H54 (cell line): ENCODE data around the gene LIMCH1.
A peak's percentile ranks its signal among the peaks of the same experiment; 100 is the strongest.

Source experiments
- DNase-seq: peaks from one replicate; pipeline ENCODE4 v3.0.0; 2011; ENCODE audit warnings: low spot score, mixed read lengths; ENCODE audit not compliant: insufficient read length
- FAIRE-seq: peaks from 3 replicates; lab custom pipeline; 2011; peaks lifted over from hg19 to GRCh38; lab: Jason Lieb, UNC
- POLR2A ChIP-seq: IDR thresholded peaks from 2 replicates; pipeline ENCODE4 v1.6.1; 2011; ENCODE audit warnings: low read depth, mild to moderate bottlenecking, low read length

LIMCH1 gene

DNA sequence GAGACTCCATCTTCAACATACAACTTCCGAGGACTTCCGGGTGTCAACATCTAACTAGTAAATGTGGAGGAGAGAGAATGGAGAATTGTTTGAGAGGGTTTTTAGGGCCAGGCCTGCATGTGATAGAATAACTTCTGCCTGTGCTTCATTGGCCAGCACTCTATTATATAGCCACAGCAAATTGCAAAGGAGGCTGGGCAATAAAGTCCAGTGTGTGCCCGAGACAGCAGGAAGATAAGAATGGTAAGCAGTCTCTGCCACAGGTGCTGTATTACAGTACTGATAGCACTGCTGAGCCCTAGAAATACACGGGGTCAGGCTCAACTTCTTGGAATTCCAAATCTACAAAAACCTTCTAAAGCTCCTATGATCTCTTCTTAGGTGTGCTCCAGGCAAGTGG, 20.8 kb upstream of the LIMCH1 start:
- no peak for FAIRE-seq
- TF ChIP-seq POLR2A, result no peak
- no peak for DNase-seq

DNA sequence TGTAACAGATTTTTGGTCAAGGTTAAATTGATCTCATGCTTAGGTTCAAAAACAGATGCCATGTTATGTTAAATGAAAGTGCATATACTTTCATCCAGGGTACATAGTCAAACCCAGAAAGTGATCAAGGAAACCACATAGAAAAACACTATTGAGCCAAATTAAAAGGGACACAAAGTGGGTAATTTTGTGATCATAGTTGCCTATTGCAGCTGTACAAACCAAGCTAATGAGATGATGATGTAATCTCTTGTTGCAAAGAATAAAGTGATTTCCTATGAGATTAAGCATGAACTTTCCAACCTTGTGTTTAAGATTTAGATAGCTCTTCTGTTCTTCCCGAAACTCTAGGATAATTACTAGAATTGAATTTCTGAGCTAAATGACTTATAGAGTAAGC, 20.2 kb upstream of the LIMCH1 start:
- no peak for FAIRE-seq
- no peak for TF ChIP-seq POLR2A

GRCh38 chr4:41524425-41524824, 13.5 kb upstream of the LIMCH1 start:
- no peak for TF ChIP-seq POLR2A
- DNase-seq (no peak), FAIRE-seq (no peak)

More for the DNA sequence above, 20.2 kb upstream of the LIMCH1 start:
- DNase-seq, result no peak

GRCh38 chr4:41525129-41525528, 12.8 kb upstream of the LIMCH1 start:
- DNase-seq, result peak; percentile 15
- no peak for TF ChIP-seq POLR2A
- peak; percentile 97 for FAIRE-seq

DNA sequence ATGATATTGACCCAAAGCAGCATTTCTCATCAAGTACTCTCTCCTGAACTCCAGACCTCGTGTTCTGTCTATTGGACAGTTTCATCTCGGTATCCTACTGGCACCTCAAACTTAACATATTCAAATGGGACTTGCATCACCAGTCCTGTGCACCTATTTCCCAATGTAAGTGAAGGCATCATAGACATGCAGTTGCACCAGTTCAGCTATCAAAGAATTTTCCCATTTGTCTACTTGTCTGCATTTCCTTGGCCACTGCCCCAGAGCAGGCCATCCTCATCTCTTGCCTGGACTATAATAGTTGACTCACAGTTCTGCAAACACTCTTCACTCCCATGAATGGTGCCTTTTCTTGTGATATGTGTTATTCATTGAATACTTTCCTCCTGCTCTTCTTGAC, 11.3 kb upstream of the LIMCH1 start:
- DNase-seq (no peak), FAIRE-seq (no peak)
- no peak for TF ChIP-seq POLR2A

GRCh38 chr4:41528512-41529205, 9.3 kb upstream of the LIMCH1 start:
- TF ChIP-seq POLR2A, result no peak
- FAIRE-seq, result no peak
- DNase-seq, result no peak

- TF ChIP-seq POLR2A, result no peak
- DNase-seq (no peak), FAIRE-seq (no peak)
Observed at GRCh38 chr4:41530741-41531140, 7.2 kb upstream of the LIMCH1 start.

DNA sequence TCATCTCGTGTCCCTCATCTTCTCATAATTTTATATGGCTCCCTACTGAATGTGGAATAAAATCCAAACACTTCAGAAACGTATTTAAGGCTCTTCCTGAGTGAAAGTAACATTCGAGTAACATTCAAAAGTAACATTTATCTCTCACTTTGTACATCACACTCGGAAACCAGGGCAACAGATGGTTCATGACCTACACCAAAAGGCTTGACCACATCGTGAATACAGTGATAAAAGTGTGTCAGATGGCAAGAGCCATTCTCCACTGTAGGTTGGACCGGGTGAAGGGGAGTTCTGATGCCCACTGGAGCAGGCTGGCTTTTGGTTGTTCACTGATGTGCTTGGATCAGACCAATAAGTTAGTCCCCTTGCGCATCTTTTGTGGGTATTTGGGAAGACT, 5.6 kb upstream of the LIMCH1 start:
- TF ChIP-seq POLR2A, result no peak
- no peak for FAIRE-seq
- no peak for DNase-seq

DNA sequence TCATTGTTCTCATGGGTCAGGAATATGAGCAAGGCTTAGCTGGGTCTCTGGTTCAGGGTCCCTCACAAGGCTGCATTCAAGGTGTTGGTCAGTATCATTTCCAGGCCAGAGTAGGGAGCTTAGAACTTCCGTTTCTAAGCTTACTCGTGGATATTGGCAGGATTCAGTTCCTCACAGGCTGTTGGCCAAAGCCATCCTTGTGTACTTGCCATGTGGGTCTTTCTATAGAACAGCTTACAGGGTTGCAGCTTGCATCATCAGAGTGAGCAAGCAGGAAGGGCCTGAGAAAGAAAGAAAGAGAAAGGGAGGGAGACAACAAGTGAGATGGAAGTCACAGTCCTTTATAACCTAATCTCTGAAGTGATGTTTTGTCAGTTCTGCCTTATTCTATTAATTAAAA, 5.1 kb upstream of the LIMCH1 start:
- TF ChIP-seq POLR2A, result no peak
- DNase-seq, result no peak
- no peak for FAIRE-seq

DNA sequence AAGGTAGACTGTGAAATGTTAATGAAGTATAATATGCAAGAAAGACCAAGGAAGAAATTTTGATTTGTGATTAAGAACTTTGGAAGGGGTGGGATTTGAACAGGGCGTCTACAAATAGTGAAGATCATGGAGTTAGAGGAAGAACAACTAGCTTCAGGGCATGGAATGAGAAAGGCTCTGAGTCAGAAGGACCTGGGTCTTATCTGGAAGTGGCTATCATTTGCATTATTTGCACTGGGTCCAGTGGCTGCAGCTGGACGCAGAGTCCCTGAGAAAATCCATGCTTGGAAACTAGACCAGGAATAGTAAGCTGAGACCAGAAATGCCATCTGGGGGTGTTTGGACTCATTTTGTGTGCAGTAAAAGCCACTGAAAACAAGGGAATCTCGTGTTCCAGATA, 4.3 kb upstream of the LIMCH1 start:
- no peak for TF ChIP-seq POLR2A
- FAIRE-seq, result no peak

DNA sequence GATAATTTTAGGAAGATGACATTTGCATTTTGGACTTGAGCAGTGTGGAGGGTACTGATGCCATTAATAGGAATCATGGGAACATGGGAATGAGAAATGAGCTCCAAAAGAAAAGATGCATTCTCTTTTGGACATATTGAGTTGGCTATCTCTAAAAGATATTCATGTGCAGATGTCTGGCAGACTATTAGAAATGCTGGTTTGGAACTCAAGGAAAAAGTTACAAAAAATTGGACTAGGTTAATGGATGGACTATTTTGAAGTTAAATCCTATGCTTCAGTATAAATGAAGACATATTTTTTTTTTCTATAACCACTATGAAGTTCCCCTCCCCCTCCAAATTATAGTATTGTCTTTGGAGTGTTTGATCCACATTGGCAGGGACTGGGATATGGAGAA, 3.6 kb upstream of the LIMCH1 start:
- no peak for DNase-seq
- no peak for FAIRE-seq
- TF ChIP-seq POLR2A, result no peak

More for the DNA sequence above, 4.3 kb upstream of the LIMCH1 start:
- DNase-seq, result no peak

DNA sequence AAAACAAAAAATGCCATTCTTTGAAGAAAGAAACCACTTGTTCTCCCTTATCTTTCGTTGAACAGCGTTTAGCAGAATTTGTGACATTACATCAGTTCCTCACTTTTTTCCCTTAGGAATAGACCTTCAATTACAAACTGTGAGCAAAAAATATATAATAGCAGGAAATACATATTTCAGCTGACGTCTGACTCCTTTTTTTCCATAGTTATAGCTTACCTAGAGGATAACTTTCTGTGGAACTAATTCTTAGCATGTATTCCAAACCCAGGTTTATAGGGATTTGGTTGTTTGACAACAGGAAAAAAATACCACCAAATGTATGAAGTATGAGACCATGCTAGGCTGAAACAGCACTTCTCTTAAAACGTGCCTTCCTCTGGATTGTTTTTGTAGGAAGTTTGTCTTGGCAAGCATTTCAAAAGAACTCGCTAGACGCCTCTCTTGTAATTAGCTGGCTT, 2.0 kb upstream of the LIMCH1 start:
- DNase-seq, result no peak
- no peak for FAIRE-seq
- TF ChIP-seq POLR2A, result no peak

GRCh38 chr4:41537292-41537890, 566 bp upstream of the LIMCH1 start:
- FAIRE-seq (no peak), DNase-seq (no peak)
- no peak for TF ChIP-seq POLR2A

GRCh38 chr4:41538887-41539498, 1.0 kb downstream of the LIMCH1 start:
- no peak for TF ChIP-seq POLR2A
- DNase-seq, result peak; percentile 5
- FAIRE-seq, result no peak
